Esophagus muscularis mucosa (tissue), 3 donors: ENCODE measurements around the gene SFXN5.

ENCODE experiments used
- POLR2AphosphoS5 ChIP-seq, 2 donors: sonication (generic); formaldehyde crosslinking; IDR thresholded peaks; one replicate each; pipeline ENCODE4 v1.6.1; 2017; ENCODE audit warnings: antibody characterized with exemption in 2 of 2
- TF ChIP-seq, protein P1 (sequence below), 3 experiments: fragments of 200-600 bp in 2 of 3; fragments of 450-650 bp in 1 of 3; sonication (generic) in 2 of 3; IDR thresholded peaks; one replicate each; pipeline ENCODE4 v1.5.1; 2017 to 2019; ENCODE audit warnings: antibody characterized with exemption in 3 of 3, mild to moderate bottlenecking in 2 of 3, moderate library complexity in 1 of 3

DNA sequence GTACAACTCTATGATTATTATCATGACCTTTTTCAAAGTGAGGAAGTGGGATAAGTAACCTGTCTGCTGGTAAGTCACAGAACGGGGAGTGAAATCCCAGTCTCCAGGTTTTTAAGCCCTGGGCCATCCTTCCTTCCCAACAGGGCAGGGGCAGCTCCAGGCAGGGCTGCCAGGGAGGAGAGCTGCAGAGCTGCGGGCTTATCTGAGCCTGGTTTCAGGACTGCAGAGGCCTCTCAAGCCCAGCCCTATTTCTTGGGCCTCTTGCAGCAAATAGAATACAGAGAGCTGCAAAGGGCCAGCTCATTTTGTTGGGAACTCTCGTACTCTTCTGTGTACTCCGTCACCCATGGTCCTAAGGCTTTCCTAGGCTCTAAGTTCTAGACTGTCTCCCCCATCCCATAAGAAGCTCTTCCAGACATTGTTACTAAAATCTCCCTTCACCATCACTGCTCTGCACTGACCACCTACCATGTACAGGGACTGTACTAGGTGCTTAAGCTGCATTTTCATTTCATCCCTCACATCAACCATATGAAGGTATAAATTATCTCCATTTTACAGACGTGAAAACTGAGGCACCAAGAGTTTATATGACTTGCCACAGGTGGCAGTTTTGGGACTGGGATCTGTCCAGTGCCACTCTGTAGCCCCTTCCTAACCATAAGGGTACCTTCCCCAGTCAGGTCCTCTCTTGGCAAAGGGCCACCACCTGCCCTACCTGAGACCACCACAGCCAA, 38.1 kb upstream of the SFXN5 start:
- TF ChIP-seq, protein P1, sequence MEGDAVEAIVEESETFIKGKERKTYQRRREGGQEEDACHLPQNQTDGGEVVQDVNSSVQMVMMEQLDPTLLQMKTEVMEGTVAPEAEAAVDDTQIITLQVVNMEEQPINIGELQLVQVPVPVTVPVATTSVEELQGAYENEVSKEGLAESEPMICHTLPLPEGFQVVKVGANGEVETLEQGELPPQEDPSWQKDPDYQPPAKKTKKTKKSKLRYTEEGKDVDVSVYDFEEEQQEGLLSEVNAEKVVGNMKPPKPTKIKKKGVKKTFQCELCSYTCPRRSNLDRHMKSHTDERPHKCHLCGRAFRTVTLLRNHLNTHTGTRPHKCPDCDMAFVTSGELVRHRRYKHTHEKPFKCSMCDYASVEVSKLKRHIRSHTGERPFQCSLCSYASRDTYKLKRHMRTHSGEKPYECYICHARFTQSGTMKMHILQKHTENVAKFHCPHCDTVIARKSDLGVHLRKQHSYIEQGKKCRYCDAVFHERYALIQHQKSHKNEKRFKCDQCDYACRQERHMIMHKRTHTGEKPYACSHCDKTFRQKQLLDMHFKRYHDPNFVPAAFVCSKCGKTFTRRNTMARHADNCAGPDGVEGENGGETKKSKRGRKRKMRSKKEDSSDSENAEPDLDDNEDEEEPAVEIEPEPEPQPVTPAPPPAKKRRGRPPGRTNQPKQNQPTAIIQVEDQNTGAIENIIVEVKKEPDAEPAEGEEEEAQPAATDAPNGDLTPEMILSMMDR (IDR thresholded peaks at IDR 0.05), result no peak
- TF ChIP-seq POLR2AphosphoS5 (IDR thresholded peaks at IDR 0.05), result no peak
